Neural cell (in vitro differentiated cells): ENCODE results near the gene PAK5.

Experiments used
- CTCF ChIP-seq: fragments of 450-650 bp; IDR thresholded peaks from 2 replicates; pipeline ENCODE4 v1.5.1; 2014; ENCODE audit warnings: antibody characterized with exemption, mild to moderate bottlenecking, moderate library complexity; ENCODE audit not compliant: poor library complexity, severe bottlenecking
- EP300 ChIP-seq: fragments of 450-650 bp; conservative IDR thresholded peaks from 2 replicates; pipeline ENCODE4 v1.6.1; 2014; ENCODE audit warnings: antibody characterized with exemption, mild to moderate bottlenecking, moderate library complexity; ENCODE audit not compliant: poor library complexity, severe bottlenecking
- EZH2 ChIP-seq: fragments of 200-600, 300-800 bp; shearing (Covaris generic), sonication (generic); IDR thresholded peaks from 2 replicates; pipeline ENCODE4 v1.6.1; 2014; ENCODE audit warnings: antibody characterized with exemption, low read length, borderline replicate concordance, mild to moderate bottlenecking; ENCODE audit not compliant: insufficient read depth, poor library complexity, severe bottlenecking
- POLR2AphosphoS5 ChIP-seq: IDR thresholded peaks from 2 replicates; pipeline ENCODE4 v1.6.1; 2012
- REST ChIP-seq: IDR thresholded peaks from 2 replicates; pipeline ENCODE4 v1.6.1; 2012; ENCODE audit warnings: borderline replicate concordance

- TF ChIP-seq EZH2 = no peak
- no peak for TF ChIP-seq EP300
- no peak for TF ChIP-seq POLR2AphosphoS5
- TF ChIP-seq CTCF = no peak
- no peak for TF ChIP-seq REST
These were observed 28.5 kb upstream of the PAK5 start for GRCh38 chr20:9867196-9867980.
